DMS 273 treated with DMSO at 0.1 percent for 48 hours (cell line): ENCODE measurements around the gene CELA3A.

Experiments
- DNase-seq: peaks from one replicate; lab custom pipeline; 2025; lab: John Stamatoyannopoulos, UW

Gene CELA3A

GRCh38 chr1:22050330-22050729, 48.9 kb downstream of the CELA3A start:
- no peak for DNase-seq

GRCh38 chr1:22051607-22052114, 50.2 kb downstream of the CELA3A start:
- DNase-seq: no peak

- DNase-seq: peak; percentile 81
These were observed 50.9 kb downstream of the CELA3A start, which contains the start of gene CDC42 for GRCh38 chr1:22052115-22053016. Gene CDC42 (plus strand): TSS chr1:22052709. CDS start chr1:22078479, 25,770 bp downstream.

- peak; percentile 19 for DNase-seq
These were observed 51.8 kb downstream of the CELA3A start for GRCh38 chr1:22053017-22053860.

- DNase-seq: no peak
These were observed 52.7 kb downstream of the CELA3A start for GRCh38 chr1:22053861-22054770.

- no peak for DNase-seq
These were observed 54.0 kb downstream of the CELA3A start for GRCh38 chr1:22055463-22055862.

GRCh38 chr1:22056043-22056442, 54.6 kb downstream of the CELA3A start:
- DNase-seq: no peak

GRCh38 chr1:22056936-22057335, 55.5 kb downstream of the CELA3A start:
- no peak for DNase-seq

- no peak for DNase-seq
These were observed 56.4 kb downstream of the CELA3A start for GRCh38 chr1:22057861-22058260.
